HG03575 (cell line): ENCODE results near the gene PPP1R12B.
"Not testable (repeated sequence)": the region's sequence is repeated elsewhere in the genome, so short reads cannot be mapped to it uniquely, and the experiment has no call there.

Experiments
- ATAC-seq: cut with Tn5 transposase; IDR thresholded peaks from one replicate; pipeline ENCODE4 v1.9.1; 2021; ENCODE audit not compliant: unreplicated experiment, insufficient number of reproducible peaks, low FRiP score; ENCODE audit errors: extremely low read depth

The PPP1R12B gene

DNA sequence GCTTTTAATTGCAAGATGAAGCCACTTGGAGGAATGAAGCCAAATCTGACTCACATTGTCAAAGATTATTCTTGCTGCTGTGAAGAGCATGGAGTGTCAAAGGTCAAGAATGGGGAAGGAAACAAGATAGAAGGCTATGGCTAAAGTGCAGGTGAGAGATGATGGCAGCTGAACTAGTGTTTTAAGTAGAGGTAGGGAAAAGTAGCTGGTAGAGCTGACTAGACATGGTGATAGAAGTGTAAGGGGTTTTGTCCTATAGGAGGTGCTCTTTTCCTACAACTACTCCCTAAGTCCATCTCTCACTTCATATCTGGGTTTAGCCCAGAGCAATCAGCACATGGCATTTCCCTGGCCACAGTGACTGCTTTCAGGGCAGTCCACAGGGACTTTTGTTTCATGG is 18.6 kb upstream of the PPP1R12B start:
- ATAC-seq: no peak

DNA sequence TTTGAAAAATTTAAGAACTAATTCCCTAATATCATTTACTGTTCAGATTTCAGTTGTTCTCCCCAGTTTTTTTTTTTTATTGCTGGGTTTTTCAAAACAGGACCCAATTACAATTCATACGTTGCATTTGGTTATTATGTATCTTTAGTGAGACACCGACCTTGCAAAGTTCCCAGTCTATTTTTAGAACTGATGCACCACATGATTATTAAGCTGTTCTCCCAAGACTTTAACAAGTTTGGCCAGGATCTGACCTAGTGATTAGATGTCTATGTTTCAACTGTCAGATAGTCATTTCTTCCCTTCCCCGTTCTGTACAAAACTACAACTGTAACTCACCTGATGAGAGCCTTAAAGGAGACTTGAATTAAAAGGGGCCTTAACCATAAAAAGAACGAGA is 14.6 kb upstream of the PPP1R12B start:
- ATAC-seq: no peak

DNA sequence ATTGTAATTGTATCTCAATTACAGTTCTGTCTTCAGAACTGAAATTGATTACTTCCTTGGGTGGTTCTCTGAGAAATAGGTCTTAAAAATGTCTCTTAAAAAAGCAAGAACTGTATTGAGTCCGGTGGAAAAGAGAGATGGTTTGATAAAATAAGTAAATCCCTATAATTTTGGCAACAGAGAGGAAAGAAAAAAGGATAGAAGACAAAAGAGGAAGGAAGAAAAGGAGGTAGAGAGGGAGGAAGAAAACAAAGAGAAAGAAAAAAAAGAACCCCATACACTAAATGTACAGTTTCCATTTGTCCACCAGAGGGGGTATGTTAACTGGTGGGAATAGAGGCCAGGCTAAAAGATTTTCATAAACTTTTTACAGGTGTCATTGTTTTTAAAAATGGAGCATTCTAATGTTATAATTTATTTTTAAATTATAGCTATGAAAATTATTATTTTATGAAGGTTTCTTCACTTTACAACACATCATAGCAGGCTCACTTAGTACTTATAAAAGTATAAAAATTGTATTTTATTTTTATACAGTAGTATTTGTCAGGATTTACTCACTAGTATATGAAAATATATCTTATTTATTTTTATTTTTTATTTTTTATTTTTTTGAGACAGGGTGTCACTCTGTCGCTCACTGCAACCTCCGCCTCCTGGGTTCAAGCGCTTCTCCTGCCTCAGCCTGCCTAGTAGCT is 4.7 kb upstream of the PPP1R12B start:
- no peak for ATAC-seq

DNA sequence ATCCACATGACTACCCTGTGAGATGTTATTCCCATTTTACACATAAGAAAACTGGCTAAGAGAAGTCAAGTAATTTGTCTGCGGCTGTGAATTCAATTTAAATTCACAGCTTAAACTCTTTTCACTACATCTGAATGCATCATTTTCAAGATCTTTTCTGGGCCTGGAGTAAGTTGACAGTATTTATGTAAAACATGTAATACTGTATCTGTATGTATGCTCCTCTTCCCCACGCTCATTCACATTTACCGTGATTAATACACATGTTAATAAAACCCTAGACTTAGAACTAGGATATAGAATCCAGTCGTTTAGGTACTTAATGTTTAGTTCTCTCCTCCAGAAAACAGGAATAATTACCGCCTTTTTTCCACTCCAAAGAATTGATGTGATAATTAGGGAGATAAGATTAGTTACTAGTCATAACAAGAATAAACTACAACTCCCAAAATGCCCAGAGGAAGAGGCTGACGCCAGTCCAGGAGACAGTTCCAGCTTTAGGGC is 442 bp upstream of the PPP1R12B start:
- no peak for ATAC-seq

- ATAC-seq: no peak
These were observed 868 bp downstream of the PPP1R12B start for GRCh38 chr1:202349206-202349928.

DNA sequence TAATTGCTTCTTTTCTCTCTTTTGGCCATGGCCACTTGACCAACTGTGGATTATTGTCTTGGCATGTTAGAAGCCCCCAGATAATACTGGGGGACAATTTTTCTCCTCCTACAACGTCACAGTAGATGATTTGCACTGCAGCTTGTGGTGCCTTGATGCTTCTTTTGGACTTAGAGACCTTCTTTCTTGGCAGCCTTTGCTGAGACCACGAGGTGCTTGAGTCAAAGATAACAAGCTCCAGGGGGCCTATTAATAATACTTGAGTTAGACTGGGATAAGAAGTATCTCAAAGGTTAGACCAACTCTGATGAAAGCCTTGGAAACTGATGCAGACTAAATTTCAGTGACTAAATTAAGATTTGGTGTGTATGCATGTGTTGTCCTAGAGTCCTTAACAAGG is 3.2 kb downstream of the PPP1R12B start:
- ATAC-seq: no peak

DNA sequence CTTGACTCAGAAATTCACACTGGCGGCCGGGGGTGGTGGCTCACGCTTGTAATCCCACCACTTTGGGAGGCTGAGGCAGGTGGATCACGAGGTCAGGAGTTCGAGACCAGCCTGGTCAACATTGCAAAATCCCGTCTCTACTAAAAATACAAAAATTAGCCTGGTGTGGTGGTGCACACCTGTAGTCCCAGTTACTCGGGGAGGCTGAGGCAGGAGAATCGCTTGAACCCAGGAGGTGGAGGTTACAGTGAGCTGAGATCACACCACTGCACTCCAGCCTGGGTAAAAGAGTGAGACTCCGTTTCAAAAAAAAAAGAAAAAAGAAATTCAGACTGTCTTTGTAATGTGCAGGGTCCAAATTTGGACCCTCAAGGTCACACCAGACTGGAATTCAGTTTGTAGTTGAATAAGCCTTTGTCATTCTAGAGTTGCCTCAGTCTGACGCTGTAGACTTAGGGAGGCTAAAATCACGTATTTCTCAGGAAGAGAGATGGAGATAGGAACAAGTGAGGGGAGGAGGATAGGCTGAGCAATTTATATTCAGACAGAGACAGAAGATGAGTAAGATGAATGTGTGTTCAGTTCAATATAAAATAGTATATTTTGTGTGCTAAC is 4.2 kb downstream of the PPP1R12B start:
- ATAC-seq: not testable (repeated sequence)

DNA sequence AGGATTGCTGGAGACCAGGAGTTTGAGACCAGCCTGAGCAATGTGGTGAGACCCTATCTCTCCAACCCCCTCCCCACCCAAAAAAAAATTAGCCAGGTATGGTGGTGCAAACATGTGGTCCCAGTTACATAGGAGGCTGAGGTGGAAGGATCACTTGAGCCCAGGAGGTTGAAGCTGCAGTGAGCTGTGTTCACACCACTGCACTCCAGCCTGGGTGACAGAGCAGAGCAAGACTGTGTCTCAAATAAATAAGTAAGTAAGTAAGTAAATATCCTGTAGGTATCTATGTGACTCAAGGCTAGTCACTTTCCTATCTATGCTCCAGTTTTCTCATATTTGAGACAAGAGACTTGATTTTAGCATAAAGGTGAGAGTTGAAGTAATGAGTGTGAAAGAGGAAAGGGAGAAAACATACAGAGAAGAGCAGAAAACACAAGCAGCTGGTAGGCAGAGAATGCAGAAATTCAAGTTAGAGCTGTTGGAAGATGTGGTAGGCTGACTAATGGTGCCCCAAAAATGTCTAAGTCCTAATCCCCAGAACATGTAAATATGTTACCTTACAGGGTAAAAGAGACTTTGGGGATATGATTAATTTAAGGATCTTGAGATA is 7.5 kb downstream of the PPP1R12B start:
- no peak for ATAC-seq

- no peak for ATAC-seq
These were observed 9.0 kb downstream of the PPP1R12B start for GRCh38 chr1:202357506-202357905.

- no peak for ATAC-seq
These were observed 12.7 kb downstream of the PPP1R12B start for GRCh38 chr1:202361224-202361623.

DNA sequence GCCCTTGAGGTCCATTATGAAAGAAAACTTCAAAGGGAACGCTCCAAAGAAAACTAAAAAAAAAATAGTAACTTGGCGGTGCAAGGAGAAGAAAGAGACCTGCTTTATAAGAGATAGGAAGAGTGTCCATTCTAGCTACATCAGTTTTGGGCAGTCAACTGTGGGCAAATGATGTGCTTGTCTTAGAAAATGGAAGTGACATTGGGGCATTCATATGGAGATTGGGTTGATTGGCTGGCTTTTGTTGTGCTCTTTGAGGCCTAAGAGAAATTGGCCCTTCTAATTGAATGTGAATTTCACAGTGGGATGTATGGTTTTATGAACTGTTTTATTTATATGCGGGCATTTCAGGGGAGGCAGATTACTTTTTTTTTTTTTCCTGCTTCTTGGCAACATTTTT is 13.2 kb downstream of the PPP1R12B start:
- ATAC-seq: no peak

GRCh38 chr1:202362212-202362611 is 13.7 kb downstream of the PPP1R12B start:
- ATAC-seq: no peak

- no peak for ATAC-seq
These were observed 16.8 kb downstream of the PPP1R12B start for GRCh38 chr1:202365092-202365815.

GRCh38 chr1:202367271-202367670 is 18.8 kb downstream of the PPP1R12B start:
- ATAC-seq: no peak

DNA sequence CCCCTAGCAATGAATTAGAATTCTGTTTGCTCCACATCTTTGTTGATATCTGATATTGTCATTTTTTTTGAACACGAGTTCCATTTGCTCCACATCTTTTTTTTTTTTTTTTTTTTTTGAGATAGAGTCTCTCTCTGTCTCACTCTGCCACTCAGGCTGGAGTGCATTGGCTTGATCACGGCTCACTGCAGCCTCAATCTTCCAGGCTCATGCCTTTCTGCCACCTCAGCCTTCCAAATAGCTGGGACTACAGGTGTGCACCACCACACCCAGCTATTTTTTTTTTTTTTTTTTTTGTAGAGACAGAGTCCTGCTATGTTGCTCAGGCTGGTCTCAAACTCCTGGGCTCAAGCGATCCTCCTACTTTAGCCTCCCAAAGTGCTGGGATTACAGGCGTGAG is 22.4 kb downstream of the PPP1R12B start:
- not testable (repeated sequence) for ATAC-seq

DNA sequence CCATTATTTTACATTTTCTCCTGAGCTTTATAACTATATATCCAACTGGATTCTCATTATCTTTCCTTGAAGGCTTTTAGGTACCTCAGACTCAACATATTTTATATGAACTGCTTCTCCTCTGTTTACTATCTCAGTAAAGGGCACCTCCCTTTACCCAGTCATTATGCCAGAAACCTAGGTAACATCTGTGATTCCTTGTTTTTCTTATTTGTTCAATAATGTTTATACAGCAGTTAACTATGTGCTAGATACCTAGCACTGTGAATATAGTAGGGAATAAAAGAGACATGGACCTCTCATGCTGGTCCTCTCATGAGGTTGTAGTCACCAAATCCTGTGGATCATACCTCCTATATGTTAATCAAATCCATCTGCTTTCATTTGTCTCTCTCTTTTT is 25.6 kb downstream of the PPP1R12B start:
- no peak for ATAC-seq

DNA sequence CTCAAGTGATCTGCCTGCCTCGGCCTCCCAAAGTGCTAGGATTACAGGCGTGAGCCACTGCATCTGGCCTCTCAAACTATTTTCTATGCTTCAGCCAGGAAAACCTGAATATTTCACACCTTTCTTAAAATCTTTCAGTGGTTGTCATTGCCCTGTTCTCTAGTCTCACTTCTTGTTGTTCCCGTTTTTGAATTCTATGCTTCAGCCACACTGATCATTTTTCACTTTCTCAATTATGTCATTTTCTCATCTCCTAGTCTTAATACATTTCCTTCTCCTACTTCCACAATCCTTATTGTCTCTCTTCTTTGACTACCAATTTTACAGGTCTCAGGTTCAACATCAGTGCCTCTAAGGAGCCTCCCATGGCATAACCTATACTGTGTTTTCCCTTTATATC is 26.7 kb downstream of the PPP1R12B start:
- ATAC-seq: not testable (repeated sequence)

GRCh38 chr1:202376247-202376646 is 27.7 kb downstream of the PPP1R12B start:
- ATAC-seq: no peak

DNA sequence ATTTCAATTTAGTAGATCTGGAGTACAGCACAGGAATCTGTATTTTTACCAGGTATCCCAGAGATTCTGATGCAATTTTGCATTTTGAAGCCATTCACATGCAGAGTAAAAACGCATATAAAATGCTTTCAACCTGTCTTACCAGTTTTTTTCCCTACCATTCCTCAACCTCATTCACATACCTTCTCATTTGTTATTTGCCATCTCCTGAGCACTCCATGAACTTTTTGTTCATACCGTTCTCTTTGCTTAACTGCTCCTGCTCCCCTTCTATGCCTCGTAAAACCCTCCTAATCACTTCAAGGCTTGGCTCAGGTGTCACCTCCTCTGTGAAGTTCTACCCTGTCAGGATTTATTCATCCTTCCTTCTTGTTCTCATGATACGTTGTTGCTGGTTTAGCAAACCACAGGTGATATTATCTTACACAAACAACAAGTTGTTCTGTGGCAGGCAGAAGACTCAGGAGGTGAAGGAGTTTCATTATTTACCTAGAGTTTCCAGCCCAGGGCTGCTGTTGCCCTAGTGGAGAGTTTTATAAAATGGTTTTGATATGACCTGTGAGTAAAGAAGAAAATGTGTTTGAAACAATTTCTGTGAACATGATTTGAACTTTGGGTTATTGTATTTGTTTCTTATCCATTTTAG is 31.5 kb downstream of the PPP1R12B start:
- not testable (repeated sequence) for ATAC-seq
